ENCODE results near the gene RB1. TPM values are rescaled to one million over a fixed set of nuclear protein-coding genes. Genes with fewer than 3 reads are reported as not detected.

Gene RB1
- total RNA-seq = 10 to 100 TPM; 18.2 to 79.2 (median 22.7) TPM

DNA sequence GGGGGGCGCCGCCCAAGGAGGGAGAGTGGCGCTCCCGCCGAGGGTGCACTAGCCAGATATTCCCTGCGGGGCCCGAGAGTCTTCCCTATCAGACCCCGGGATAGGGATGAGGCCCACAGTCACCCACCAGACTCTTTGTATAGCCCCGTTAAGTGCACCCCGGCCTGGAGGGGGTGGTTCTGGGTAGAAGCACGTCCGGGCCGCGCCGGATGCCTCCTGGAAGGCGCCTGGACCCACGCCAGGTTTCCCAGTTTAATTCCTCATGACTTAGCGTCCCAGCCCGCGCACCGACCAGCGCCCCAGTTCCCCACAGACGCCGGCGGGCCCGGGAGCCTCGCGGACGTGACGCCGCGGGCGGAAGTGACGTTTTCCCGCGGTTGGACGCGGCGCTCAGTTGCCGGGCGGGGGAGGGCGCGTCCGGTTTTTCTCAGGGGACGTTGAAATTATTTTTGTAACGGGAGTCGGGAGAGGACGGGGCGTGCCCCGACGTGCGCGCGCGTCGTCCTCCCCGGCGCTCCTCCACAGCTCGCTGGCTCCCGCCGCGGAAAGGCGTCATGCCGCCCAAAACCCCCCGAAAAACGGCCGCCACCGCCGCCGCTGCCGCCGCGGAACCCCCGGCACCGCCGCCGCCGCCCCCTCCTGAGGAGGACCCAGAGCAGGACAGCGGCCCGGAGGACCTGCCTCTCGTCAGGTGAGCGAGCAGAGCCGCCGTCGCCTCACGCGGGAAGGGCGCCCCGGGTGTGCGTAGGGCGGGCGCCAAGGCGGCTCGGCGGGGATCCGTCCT lies at the start of gene RB1:
TSS of gene RB1 (plus strand) at position 393 of the 784 bp plus-strand sequence. CDS start at position 555, 162 bp downstream.
- peak; percentile 89 to 96 (median 95) for DNase-seq
- Histone ChIP-seq H3K4me1 (peaks cover 0 to 18% (median 0%) of the 10 kb centered on the region in 4 donors), H3K4me3 (peak within 1 kb of the TSS; percentile 66 to 99 (median 90)), H3K36me3 (peaks cover 0 to 11% (median 0%) of the 10 kb centered on the region in 3 donors), H3K27me3 (no peaks in the 10 kb centered on the region), H3K27ac (peak within 1 kb of the TSS; percentile 95 to 99 (median 98)), H3K9me3 (no peaks in the 10 kb centered on the region)
- peak; percentile 91 to 93 for TF ChIP-seq POLR2A (IDR thresholded peaks at IDR 0.05)
- TF ChIP-seq, protein P1, sequence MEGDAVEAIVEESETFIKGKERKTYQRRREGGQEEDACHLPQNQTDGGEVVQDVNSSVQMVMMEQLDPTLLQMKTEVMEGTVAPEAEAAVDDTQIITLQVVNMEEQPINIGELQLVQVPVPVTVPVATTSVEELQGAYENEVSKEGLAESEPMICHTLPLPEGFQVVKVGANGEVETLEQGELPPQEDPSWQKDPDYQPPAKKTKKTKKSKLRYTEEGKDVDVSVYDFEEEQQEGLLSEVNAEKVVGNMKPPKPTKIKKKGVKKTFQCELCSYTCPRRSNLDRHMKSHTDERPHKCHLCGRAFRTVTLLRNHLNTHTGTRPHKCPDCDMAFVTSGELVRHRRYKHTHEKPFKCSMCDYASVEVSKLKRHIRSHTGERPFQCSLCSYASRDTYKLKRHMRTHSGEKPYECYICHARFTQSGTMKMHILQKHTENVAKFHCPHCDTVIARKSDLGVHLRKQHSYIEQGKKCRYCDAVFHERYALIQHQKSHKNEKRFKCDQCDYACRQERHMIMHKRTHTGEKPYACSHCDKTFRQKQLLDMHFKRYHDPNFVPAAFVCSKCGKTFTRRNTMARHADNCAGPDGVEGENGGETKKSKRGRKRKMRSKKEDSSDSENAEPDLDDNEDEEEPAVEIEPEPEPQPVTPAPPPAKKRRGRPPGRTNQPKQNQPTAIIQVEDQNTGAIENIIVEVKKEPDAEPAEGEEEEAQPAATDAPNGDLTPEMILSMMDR (IDR thresholded peaks at IDR 0.05) = no peak

DNA sequence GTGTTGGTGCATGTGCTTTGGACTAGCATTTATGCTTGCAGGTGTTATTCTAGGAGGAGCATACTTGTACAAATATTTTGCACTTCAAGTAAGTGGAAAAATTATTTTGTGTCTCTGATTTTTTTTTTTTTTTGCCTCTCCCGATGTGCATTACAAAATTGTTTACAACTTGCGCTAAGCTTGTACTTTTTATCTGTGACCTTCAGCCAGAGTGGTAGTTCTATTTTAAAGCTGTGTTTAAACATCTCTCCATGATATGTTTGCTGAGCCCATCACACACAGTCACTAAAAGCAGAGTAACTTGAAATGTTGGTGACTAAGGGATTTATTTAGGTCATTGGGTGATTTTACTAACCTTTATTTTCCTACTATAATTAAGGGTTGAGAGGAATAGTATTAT lies 49.7 kb upstream of the RB1 start:
- Histone ChIP-seq H3K36me3 (peaks cover 0 to 53% (median 0%) of the 10 kb centered on the region in 3 donors), H3K27ac (no peak overlapping the region), H3K4me1 (peaks cover 0 to 12% (median 4%) of the 10 kb centered on the region in 4 donors), H3K9me3 (no peaks in the 10 kb centered on the region), H3K27me3 (no peaks in the 10 kb centered on the region), H3K4me3 (no peak overlapping the region)
- DNase-seq = no peak
- TF ChIP-seq POLR2A (IDR thresholded peaks at IDR 0.05) = no peak
- TF ChIP-seq, protein P1 (IDR thresholded peaks at IDR 0.05) = no peak

DNA sequence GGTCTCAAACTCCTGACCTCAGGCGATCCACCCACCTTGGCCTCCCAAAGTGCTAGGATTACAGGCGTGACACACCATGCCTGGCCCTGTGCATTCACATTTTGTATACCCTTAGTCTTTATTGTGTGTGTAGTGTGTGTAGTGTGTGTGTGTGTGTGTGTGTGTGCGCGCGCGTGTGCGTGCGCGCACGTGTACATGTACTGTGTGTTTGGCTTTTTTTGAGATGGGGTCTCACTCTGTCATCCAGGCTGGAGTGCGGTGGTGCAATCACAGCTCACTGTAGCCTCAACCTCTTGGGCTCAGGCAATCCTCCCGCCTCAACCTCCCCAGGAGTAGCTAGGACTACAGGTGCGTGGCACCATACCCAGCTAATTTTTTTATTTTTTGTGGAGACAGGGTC lies 48.5 kb upstream of the RB1 start:
- H3K27me3 ChIP-seq = no peaks in the 10 kb centered on the region
- DNase-seq = no peak
- H3K36me3 ChIP-seq = peaks cover 0 to 65% (median 0%) of the 10 kb centered on the region in 3 donors
- no peak for TF ChIP-seq POLR2A (IDR thresholded peaks at IDR 0.05)
- TF ChIP-seq, protein P1 (IDR thresholded peaks at IDR 0.05) = no peak
- no peaks in the 10 kb centered on the region for H3K9me3 ChIP-seq
- no peak overlapping the region for H3K27ac ChIP-seq
- H3K4me3 ChIP-seq = no peak overlapping the region
- H3K4me1 ChIP-seq = peaks cover 0 to 10% (median 2%) of the 10 kb centered on the region in 4 donors

DNA sequence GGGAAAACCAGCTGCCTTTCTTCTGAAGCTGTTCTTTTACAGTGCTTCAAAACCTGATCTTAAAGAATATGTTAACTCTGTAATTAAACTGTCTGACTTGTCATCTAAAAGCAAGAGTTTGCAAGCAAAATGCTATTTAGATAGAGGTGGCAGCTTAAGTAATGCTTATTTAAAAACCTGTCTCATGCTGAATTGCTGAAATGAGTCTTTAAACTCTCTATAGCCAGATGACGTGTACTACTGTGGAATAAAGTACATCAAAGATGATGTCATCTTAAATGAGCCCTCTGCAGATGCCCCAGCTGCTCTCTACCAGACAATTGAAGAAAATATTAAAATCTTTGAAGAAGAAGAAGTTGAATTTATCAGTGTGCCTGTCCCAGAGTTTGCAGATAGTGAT lies 47.6 kb upstream of the RB1 start:
- H3K4me1 ChIP-seq = peaks cover 0 to 6% (median 2%) of the 10 kb centered on the region in 4 donors
- no peak overlapping the region for H3K4me3 ChIP-seq
- H3K27me3 ChIP-seq = no peaks in the 10 kb centered on the region
- no peak overlapping the region for H3K27ac ChIP-seq
- no peak for TF ChIP-seq POLR2A (IDR thresholded peaks at IDR 0.05)
- TF ChIP-seq, protein P1 (IDR thresholded peaks at IDR 0.05) = no peak
- H3K9me3 ChIP-seq = no peaks in the 10 kb centered on the region
- no peak for DNase-seq
- peaks cover 0 to 73% (median 0%) of the 10 kb centered on the region in 3 donors for H3K36me3 ChIP-seq

DNA sequence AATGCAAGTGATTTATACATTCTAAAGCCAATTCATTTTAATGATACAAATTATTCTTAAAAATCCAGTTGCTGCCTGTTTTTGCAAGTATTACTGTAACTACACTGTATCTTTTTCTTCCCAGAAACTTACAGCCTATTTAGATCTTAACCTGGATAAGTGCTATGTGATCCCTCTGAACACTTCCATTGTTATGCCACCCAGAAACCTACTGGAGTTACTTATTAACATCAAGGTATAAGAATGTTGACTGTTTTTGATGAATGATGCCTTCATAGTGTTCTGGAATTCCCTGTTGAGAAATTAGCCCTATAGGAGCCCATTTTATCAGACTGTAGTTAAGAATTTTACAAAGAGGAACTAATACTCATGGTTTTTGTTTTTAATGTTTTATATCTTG lies 45.5 kb upstream of the RB1 start:
- H3K36me3 ChIP-seq = peaks cover 0 to 92% (median 0%) of the 10 kb centered on the region in 3 donors
- H3K4me1 ChIP-seq = peaks cover 0 to 6% (median 2%) of the 10 kb centered on the region in 4 donors
- no peaks in the 10 kb centered on the region for H3K27me3 ChIP-seq
- TF ChIP-seq POLR2A (IDR thresholded peaks at IDR 0.05) = no peak
- TF ChIP-seq, protein P1 (IDR thresholded peaks at IDR 0.05) = no peak
- H3K4me3 ChIP-seq = no peak overlapping the region
- H3K9me3 ChIP-seq = no peaks in the 10 kb centered on the region
- H3K27ac ChIP-seq = no peak overlapping the region
- no peak for DNase-seq

Measured in Peyer's patch (tissue), 4 donors.